ENCODE measurements around the gene PRKD2. TPM values are rescaled to one million over a fixed set of nuclear protein-coding genes. Genes with fewer than 3 reads are reported as not detected.

PRKD2 gene
- total and polyA plus RNA-seq, 4 donors = 7.3 to 14.4 (median 9.3) TPM

- Histone ChIP-seq H3K9ac (ENCODE audit: low read depth in 1 of 2, low read length in 2 of 2) (no peak overlapping the region), H3K4me3 (ENCODE audit: low read depth in 1 of 3, low read length in 3 of 3) (no peak overlapping the region), H3K4me1 (ENCODE audit: control insufficient read depth in 4 of 4, insufficient read depth in 4 of 4, low read length in 3 of 4) (peaks cover 0 to 26% (median 14%) of the 10 kb centered on the region in 4 donors), H3K27ac (ENCODE audit: low read depth in 1 of 2, low read length in 2 of 2) (no peak overlapping the region), H3K27me3 (ENCODE audit: control insufficient read depth in 4 of 4, insufficient read depth in 4 of 4, low read length in 3 of 4) (no peaks in the 10 kb centered on the region), H3K36me3 (ENCODE audit: control insufficient read depth in 4 of 4, insufficient read depth in 3 of 4, low read depth in 1 of 4, low read length in 3 of 4) (peaks cover 21 to 62% (median 31%) of the 10 kb centered on the region in 4 donors), H3K9me3 (ENCODE audit: control insufficient read depth in 4 of 4, low read length in 3 of 4) (no peaks in the 10 kb centered on the region)
- TF ChIP-seq MAX (IDR thresholded peaks at IDR 0.05) (no peak), YY1 (IDR thresholded peaks at IDR 0.05) (no peak), REST (IDR thresholded peaks at IDR 0.05) (no peak), RAD21 (IDR thresholded peaks at IDR 0.05) (no peak), JUND (IDR thresholded peaks at IDR 0.05) (no peak), HNF4A (conservative IDR thresholded peaks at IDR 0.05) (no peak), CTCF (IDR thresholded peaks at IDR 0.05; ENCODE audit: low read depth, low read length, missing input control) (no peak), SP1 (IDR thresholded peaks at IDR 0.05) (no peak), TAF1 (conservative IDR thresholded peaks at IDR 0.05) (no peak), GABPA (IDR thresholded peaks at IDR 0.05 in 1 of 2, conservative IDR thresholded peaks at IDR 0.05 in 1 of 2) (no peak), NR2F2 (IDR thresholded peaks at IDR 0.05) (no peak), ATF3 (IDR thresholded peaks at IDR 0.05) (no peak), ZBTB33 (IDR thresholded peaks at IDR 0.05) (no peak), RXRA (IDR thresholded peaks at IDR 0.05) (no peak), HNF4G (IDR thresholded peaks at IDR 0.05) (no peak), FOXA2 (IDR thresholded peaks at IDR 0.05) (no peak), FOXA1 (IDR thresholded peaks at IDR 0.05) (no peak), EGR1 (IDR thresholded peaks at IDR 0.05; ENCODE audit: low read depth in 2 of 2) (no peak)
- no peak for DNase-seq (ENCODE audit: low spot score)
- WGBS = 92% methylated on average over 14 of the region's 14 CpGs
Measured at GRCh38 chr19:46730595-46730994, 13.7 kb upstream of the PRKD2 start.

Measured in liver (tissue), 9 donors.